HL-60 (cell line): ENCODE measurements around the gene STRN3.

ENCODE experiments used
- DNase-seq, 2 experiments: peaks; one replicate each; pipeline ENCODE4 v3.0.0-alpha.2; 2010 to 2020; ENCODE audit warnings: low read depth in 1 of 2, low spot score in 1 of 2
- H3K27ac ChIP-seq: fragments of 250-450 bp; sonication (Bioruptor Pico); replicated peaks from 2 replicates; pipeline ENCODE4 v1.5.1; 2020; ENCODE audit warnings: mild to moderate bottlenecking, moderate library complexity
- H3K27me3 ChIP-seq: fragments of 250-450 bp; sonication (Bioruptor Pico); 2 replicates; pipeline ENCODE4 v1.5.1; 2021; ENCODE audit warnings: mild to moderate bottlenecking, moderate library complexity; ENCODE audit not compliant: insufficient read depth, poor library complexity, severe bottlenecking
- H3K4me3 ChIP-seq: replicated peaks from 2 replicates; pipeline ENCODE4 v1.5.1; 2011; ENCODE audit warnings: mild to moderate bottlenecking, control low read depth, low read length; ENCODE audit not compliant: insufficient read depth
- CTCF ChIP-seq: IDR thresholded peaks from one replicate; pipeline ENCODE4 v1.5.1; 2011; ENCODE audit warnings: low read length, control low read depth, inconsistent platforms; ENCODE audit not compliant: insufficient read depth
- GABPA ChIP-seq: IDR thresholded peaks from 2 replicates; pipeline ENCODE4 v1.6.1; 2012; ENCODE audit warnings: low read depth
- POLR2AphosphoS5 ChIP-seq: IDR thresholded peaks from 2 replicates; pipeline ENCODE4 v1.6.1; 2012; ENCODE audit warnings: low read depth
- REST ChIP-seq: IDR thresholded peaks from 2 replicates; pipeline ENCODE4 v1.6.1; 2012; ENCODE audit warnings: low read depth; ENCODE audit not compliant: insufficient replicate concordance
- SPI1 ChIP-seq: IDR thresholded peaks from 2 replicates; pipeline ENCODE4 v1.6.1; 2012; ENCODE audit warnings: low read depth, mild to moderate bottlenecking, borderline replicate concordance

Gene STRN3

GRCh38 chr14:31022386-31022785, 3.8 kb downstream of the STRN3 start:
- Histone ChIP-seq H3K4me3 (no peak overlapping the region), H3K27ac (no peak overlapping the region), H3K27me3 (no peaks in the 10 kb centered on the region)
- no peak for DNase-seq
- TF ChIP-seq GABPA = no peak
- TF ChIP-seq CTCF = no peak
- TF ChIP-seq SPI1 = no peak
- TF ChIP-seq REST = no peak
- TF ChIP-seq POLR2AphosphoS5 = no peak

- TF ChIP-seq GABPA = no peak
- no peak for TF ChIP-seq SPI1
- no peak for TF ChIP-seq CTCF
- TF ChIP-seq REST = no peak
- TF ChIP-seq POLR2AphosphoS5 = no peak
- Histone ChIP-seq H3K4me3 (no peak overlapping the region), H3K27me3 (no peaks in the 10 kb centered on the region), H3K27ac (no peak overlapping the region)
- no peak for DNase-seq
Measured at GRCh38 chr14:31021576-31021949, 4.6 kb downstream of the STRN3 start.

- TF ChIP-seq GABPA = no peak
- no peak for TF ChIP-seq REST
- TF ChIP-seq POLR2AphosphoS5 = no peak
- TF ChIP-seq SPI1 = no peak
- TF ChIP-seq CTCF = no peak
- Histone ChIP-seq H3K27ac (no peak overlapping the region), H3K4me3 (no peak overlapping the region), H3K27me3 (no peaks in the 10 kb centered on the region)
- no peak for DNase-seq
Measured at GRCh38 chr14:31020834-31021575, 5.2 kb downstream of the STRN3 start.
